IPS-NIHi11 (cell line): ENCODE data around the gene ERLIN1.
A peak's percentile ranks its signal among the peaks of the same experiment; 100 is the strongest.

Experiments
- DNase-seq: peaks from one replicate; pipeline ENCODE4 v3.0.0; 2012; ENCODE audit warnings: mixed read lengths, low spot score

Gene ERLIN1

GRCh38 chr10:100185364-100186252 lies at the start of gene ERLIN1:
TSS of gene ERLIN1 (minus strand) at chr10:100186029. CDS start at chr10:100185626, 403 bp downstream.
- peak; percentile 99 for DNase-seq

GRCh38 chr10:100232101-100232500 lies 46.3 kb upstream of the ERLIN1 start:
- DNase-seq = no peak

GRCh38 chr10:100229819-100230422 lies 44.1 kb upstream of the ERLIN1 start:
- DNase-seq = no peak

GRCh38 chr10:100223879-100224278 lies 38.0 kb upstream of the ERLIN1 start:
- DNase-seq = no peak

- DNase-seq = no peak
Observed at GRCh38 chr10:100222529-100222928, 36.7 kb upstream of the ERLIN1 start.

- no peak for DNase-seq
Observed at GRCh38 chr10:100216006-100216405, 30.2 kb upstream of the ERLIN1 start.

GRCh38 chr10:100209303-100209702 lies 23.5 kb upstream of the ERLIN1 start:
- no peak for DNase-seq

GRCh38 chr10:100208276-100208675 lies 22.4 kb upstream of the ERLIN1 start:
- no peak for DNase-seq

- DNase-seq = no peak
Observed at GRCh38 chr10:100204370-100204769, 18.5 kb upstream of the ERLIN1 start.

GRCh38 chr10:100201549-100201948 lies 15.7 kb upstream of the ERLIN1 start:
- no peak for DNase-seq

- DNase-seq = no peak
Observed at GRCh38 chr10:100194711-100195110, 8.9 kb upstream of the ERLIN1 start.

- DNase-seq = no peak
Observed at GRCh38 chr10:100192350-100192749, 6.5 kb upstream of the ERLIN1 start.

- DNase-seq = peak; percentile 49
Observed at GRCh38 chr10:100186253-100187212, 704 bp upstream of the ERLIN1 start.

GRCh38 chr10:100184840-100185239 lies 989 bp downstream of the ERLIN1 start:
- DNase-seq = peak; percentile 24

GRCh38 chr10:100184426-100184825 lies 1.4 kb downstream of the ERLIN1 start:
- no peak for DNase-seq

- no peak for DNase-seq
Observed at GRCh38 chr10:100183481-100183880, 2.3 kb downstream of the ERLIN1 start.

- DNase-seq = no peak
Observed at GRCh38 chr10:100182908-100183307, 2.9 kb downstream of the ERLIN1 start.

GRCh38 chr10:100182281-100182680 lies 3.5 kb downstream of the ERLIN1 start:
- no peak for DNase-seq

- DNase-seq = no peak
Observed at GRCh38 chr10:100175875-100176274, 10.0 kb downstream of the ERLIN1 start.

- DNase-seq = no peak
Observed at GRCh38 chr10:100174699-100175677, 10.8 kb downstream of the ERLIN1 start.

GRCh38 chr10:100173035-100173434 lies 12.8 kb downstream of the ERLIN1 start:
- DNase-seq = no peak
